ENCODE data around the gene CD300LG.

CD300LG gene

GRCh38 chr17:43832168-43832975, 14.6 kb upstream of the CD300LG start:
- peak overlapping the region; percentile 70 for H3K27ac ChIP-seq
- no peak for TF ChIP-seq ZFX (IDR thresholded peaks at IDR 0.05; ENCODE audit: borderline replicate concordance)
- TF ChIP-seq CTCF (IDR thresholded peaks at IDR 0.05) = peak; percentile 11; the same call in 1 of the 2 replicates

- H3K27ac ChIP-seq = peak within 1 kb of the TSS; percentile 70
- TF ChIP-seq ZFX (IDR thresholded peaks at IDR 0.05; ENCODE audit: borderline replicate concordance) = no peak
Observed at GRCh38 chr17:43832976-43833829, 13.8 kb upstream of the CD300LG start, which contains the start of gene MPP3. Gene MPP3 (minus strand): TSS chr17:43833146. CDS start chr17:43831906, 1,240 bp downstream.

- TF ChIP-seq ZFX (IDR thresholded peaks at IDR 0.05; ENCODE audit: borderline replicate concordance) (no peak), CTCF (IDR thresholded peaks at IDR 0.05) (no peak)
- no peak overlapping the region for H3K27ac ChIP-seq
Observed at GRCh38 chr17:43834106-43834505, 12.9 kb upstream of the CD300LG start.

GRCh38 chr17:43839670-43840108, 7.3 kb upstream of the CD300LG start:
- H3K27ac ChIP-seq = peak overlapping the region; percentile 94
- TF ChIP-seq ZFX (IDR thresholded peaks at IDR 0.05; ENCODE audit: borderline replicate concordance) (no peak), CTCF (IDR thresholded peaks at IDR 0.05) (no peak)

- H3K27ac ChIP-seq = peak overlapping the region; percentile 94
- TF ChIP-seq ZFX (IDR thresholded peaks at IDR 0.05; ENCODE audit: borderline replicate concordance) (no peak), CTCF (IDR thresholded peaks at IDR 0.05) (peak; percentile 62)
Observed at GRCh38 chr17:43840814-43841213, 6.2 kb upstream of the CD300LG start.

GRCh38 chr17:43841282-43841681, 5.7 kb upstream of the CD300LG start:
- TF ChIP-seq CTCF (IDR thresholded peaks at IDR 0.05) (no peak), ZFX (IDR thresholded peaks at IDR 0.05; ENCODE audit: borderline replicate concordance) (no peak)
- H3K27ac ChIP-seq = peak overlapping the region; percentile 94

GRCh38 chr17:43842091-43842974, 4.6 kb upstream of the CD300LG start:
- H3K27ac ChIP-seq = peak overlapping the region; percentile 94

Data from 22Rv1 (cell line).